GM18520 (cell line): ENCODE data around the gene CFAP77.

ENCODE experiments used
- ATAC-seq: cut with Tn5 transposase; IDR thresholded peaks from one replicate; pipeline ENCODE4 v1.9.1; 2021; ENCODE audit not compliant: unreplicated experiment

The CFAP77 gene

GRCh38 chr9:132487351-132487791 lies 77.4 kb downstream of the CFAP77 start:
- no peak for ATAC-seq

DNA sequence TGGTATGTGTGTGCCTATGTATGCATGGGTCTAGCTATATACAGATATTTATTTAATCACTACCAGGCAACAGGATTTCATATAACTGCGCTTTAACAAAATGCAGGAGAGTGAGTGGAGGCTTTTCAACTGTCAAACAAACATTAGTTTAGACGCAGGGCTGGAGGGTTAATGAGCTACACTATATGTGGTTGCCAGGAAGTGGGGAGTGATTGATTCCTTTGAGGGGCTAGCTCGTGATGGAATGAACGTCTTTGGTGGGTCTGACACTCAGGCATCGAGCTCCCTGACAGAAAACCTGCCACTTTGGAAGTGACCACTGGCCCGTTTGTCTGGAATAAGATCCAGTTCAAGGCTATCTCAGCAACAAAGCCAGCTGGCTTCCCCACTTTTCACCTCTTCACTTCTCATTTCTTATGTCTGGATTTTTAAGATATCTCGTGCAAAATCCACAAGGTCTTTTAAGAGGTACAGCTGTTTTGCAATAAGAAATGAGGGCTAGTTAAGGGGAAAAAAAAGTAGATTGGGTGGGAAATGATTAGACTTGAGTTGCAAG lies 78.0 kb downstream of the CFAP77 start:
- ATAC-seq: no peak

DNA sequence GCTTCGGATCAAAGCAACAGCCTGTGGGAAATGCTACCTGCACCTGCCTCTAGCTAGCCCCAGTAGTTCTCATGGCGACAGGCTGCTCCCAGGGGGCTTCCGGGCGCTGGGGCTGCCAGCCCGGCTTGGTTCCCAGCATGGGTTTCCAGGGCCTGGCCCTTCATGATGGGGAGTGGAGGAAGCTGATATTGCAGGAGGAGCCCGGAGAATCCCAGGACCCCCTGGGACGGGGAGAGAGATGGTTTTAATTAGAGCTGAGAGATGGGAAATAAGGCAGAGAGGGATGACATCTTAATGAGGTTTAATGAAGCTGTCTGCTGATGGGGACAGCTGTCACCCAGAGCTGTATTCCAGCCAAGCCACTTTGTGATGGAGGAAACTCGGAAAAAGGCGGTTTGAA lies 78.6 kb downstream of the CFAP77 start:
- no peak for ATAC-seq

GRCh38 chr9:132489536-132489935 lies 79.5 kb downstream of the CFAP77 start:
- ATAC-seq: no peak

GRCh38 chr9:132494857-132495256 lies 84.8 kb downstream of the CFAP77 start:
- ATAC-seq: no peak

- ATAC-seq: no peak
These were observed 87.7 kb downstream of the CFAP77 start for GRCh38 chr9:132497731-132498130.

GRCh38 chr9:132498531-132499210 lies 88.7 kb downstream of the CFAP77 start:
- no peak for ATAC-seq

- no peak for ATAC-seq
These were observed 89.2 kb downstream of the CFAP77 start for GRCh38 chr9:132499251-132499650.

GRCh38 chr9:132500193-132500592 lies 90.2 kb downstream of the CFAP77 start:
- no peak for ATAC-seq

DNA sequence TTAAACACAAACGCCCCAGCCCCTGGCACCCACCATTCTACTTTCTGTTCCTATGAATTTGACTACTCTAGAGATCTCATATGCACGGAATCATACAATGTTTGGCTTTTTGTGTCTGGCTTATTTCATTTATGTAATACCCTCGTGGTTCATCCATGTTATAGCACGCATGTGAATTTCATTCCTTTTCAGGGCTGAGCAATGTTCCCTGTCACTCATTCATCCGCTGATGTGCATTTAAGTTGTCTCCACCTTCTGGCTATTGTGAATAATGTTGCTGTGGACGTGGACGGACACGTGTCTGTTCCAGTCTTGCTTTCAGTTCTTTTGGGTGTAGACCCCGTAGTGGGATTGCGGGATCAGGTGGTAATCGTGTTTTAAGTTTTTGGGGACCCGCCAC lies 92.5 kb downstream of the CFAP77 start:
- no peak for ATAC-seq

GRCh38 chr9:132503116-132503515 lies 93.1 kb downstream of the CFAP77 start:
- no peak for ATAC-seq

GRCh38 chr9:132504488-132504887 lies 94.5 kb downstream of the CFAP77 start:
- no peak for ATAC-seq

DNA sequence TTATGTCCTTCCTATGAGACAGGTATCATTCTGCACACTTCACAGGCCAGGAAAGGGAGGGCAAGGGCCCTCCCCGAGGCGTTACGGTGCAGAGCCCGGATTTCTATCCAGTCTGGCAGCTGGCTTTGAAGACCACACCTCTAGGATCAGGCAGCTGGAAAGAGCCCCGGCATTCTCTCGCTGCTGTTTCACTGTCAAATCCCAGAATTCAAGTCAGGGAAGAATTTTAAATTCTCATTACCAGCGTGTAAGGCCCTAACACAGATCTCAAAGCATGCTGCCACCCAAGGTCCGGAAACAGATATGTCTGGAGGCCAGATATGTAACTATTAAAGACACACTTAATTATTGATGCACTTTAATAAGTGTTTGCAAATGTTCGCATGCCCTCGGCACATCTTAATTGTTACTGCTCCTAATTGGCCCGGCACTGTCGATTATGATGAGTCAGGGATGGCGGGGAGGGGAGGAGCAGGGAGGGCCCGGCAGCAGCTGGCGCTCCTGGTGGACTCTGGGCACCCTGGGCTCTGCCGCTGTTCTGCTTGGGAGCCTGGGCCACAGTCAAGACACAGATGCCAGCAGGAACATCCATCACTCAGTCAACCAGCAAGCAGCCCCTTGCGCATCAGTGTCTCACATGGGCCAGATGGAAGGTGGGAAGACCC lies 96.1 kb downstream of the CFAP77 start:
- no peak for ATAC-seq

- no peak for ATAC-seq
These were observed 97.1 kb downstream of the CFAP77 start for GRCh38 chr9:132506977-132507669.

GRCh38 chr9:132507670-132508469 lies 97.9 kb downstream of the CFAP77 start:
- ATAC-seq: no peak

DNA sequence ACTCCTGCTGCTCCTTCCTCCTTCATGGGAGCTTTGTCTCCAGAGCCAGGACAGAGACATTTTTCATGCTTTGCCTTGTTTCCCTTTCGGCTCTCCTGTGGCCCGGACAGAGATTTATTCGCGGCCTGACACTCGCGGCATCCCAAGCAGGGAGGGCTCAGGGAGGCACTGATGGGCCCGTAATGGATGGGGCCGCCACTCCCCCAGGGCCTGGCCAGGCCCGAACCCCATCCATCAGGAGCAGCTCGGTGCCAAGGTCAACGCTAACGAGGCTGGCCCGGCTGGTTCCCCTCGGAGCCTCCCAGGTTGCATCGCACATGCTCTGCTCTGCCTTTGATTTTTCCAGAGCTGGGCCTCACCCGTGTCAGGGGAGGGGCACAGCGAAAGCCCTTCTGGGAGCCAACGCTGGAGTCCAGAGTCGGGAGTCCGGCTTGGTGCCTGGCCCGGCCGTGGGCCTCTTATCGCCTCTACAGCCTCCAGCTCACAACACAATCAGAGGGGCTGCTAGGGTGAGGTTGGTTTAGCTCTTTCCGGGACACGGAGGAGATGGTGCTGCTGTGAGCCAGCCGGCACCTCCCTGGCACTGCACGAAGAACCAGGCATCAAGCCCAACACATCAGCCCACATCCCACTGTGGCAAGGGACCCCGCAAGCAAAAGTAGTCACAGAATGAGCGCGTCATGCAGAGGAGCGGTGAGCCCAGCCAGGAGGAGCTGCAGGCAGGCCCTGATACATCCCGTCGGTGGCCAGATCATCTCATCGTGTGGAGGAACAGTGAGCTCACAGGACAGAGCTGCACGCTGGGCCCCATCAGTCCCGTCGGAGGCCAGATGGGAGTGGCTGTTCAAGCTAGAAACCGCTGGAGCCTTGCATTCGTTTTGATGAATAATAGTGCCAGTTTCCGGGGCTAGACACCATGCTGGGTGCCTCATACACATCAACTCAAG lies 100.2 kb downstream of the CFAP77 start:
- ATAC-seq: no peak

DNA sequence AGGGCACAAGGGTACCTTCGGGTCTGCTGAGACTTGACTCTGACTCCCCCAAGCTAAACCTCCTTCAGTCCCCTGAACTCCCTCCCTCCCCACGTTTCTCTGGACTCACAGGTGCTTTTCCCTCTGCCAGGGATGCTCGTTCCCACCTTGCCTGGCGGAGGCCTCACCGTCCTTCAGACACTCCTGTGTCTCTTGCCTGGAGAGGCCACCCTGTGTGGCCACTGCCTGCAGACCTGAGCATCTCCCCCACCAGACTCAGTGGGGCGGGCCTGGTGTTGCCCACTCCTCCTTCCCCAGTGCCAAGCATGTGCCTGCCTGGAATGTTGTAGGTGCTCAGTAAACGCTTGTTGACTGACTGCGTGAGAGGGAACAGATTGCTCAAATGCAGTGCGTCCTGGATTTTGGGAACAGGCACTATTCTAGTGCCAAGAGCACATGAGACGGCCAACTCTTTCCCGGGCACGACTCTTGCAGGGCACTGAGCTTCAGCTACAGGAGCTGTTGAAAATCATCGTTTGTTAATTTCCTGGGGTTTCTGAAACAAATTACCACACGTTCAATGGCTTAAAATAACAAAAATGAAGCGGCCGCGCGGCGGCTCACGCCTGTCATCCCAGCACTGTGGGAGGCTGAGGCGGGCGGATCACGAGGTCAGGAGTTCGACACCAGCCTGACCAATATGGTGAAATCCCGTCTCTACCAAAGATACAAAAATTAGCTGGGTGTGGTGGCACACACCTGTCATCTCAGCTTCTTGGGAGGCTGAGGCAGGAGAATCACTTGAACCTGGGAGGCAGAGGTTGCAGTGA lies 101.4 kb downstream of the CFAP77 start:
- no peak for ATAC-seq

DNA sequence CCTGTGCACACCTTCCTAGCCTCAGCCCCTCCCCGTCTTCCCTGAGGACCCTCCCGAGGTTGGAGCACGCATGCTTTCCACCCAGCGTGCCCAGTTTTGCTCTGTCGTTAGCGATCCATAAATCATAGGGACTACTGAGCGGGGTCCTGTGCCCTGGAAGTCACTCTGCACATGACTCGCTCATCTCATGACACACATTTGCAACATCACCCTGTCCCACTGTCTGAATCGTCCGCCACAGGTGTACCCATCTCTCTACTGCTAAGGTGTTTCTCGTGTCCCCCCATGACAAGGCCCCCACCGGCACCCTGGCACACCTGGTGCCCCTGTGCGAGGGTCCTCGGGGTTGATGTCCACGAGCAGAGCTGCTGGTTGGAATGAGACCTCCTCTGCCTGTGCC lies 103.4 kb downstream of the CFAP77 start:
- no peak for ATAC-seq
